NCI-H446 treated with DMSO at 0.1 percent for 48 hours (cell line): ENCODE data around the gene MAPRE3.
"Not testable (repeated sequence)": the region's sequence is repeated elsewhere in the genome, so short reads cannot be mapped to it uniquely, and the experiment has no call there.

Source experiments
- DNase-seq: peaks from one replicate; lab custom pipeline; 2025; lab: John Stamatoyannopoulos, UW

MAPRE3 gene

GRCh38 chr2:27071277-27071989 lies 101.0 kb downstream of the MAPRE3 start, which contains the start of gene OST4:
TSS of gene OST4 (minus strand) at chr2:27071654.
- peak; percentile 70 for DNase-seq

- no peak for DNase-seq
Measured at GRCh38 chr2:27071990-27072830, 101.8 kb downstream of the MAPRE3 start.

GRCh38 chr2:27072920-27073319 lies 102.5 kb downstream of the MAPRE3 start:
- no peak for DNase-seq

- DNase-seq = no peak
Measured at GRCh38 chr2:27073782-27074181, 103.3 kb downstream of the MAPRE3 start.

- DNase-seq = peak; percentile 27
Measured at GRCh38 chr2:27074738-27075565, 104.5 kb downstream of the MAPRE3 start.

GRCh38 chr2:27075566-27075871 lies 105.1 kb downstream of the MAPRE3 start:
- not testable (repeated sequence) for DNase-seq

GRCh38 chr2:27076323-27076722 lies 105.9 kb downstream of the MAPRE3 start:
- no peak for DNase-seq
